HL-60 (cell line): ENCODE measurements around the gene JAGN1.

Source experiments
- DNase-seq, 2 experiments: peaks; one replicate each; pipeline ENCODE4 v3.0.0-alpha.2; 2010 to 2020; ENCODE audit warnings: low read depth in 1 of 2, low spot score in 1 of 2
- H3K27ac ChIP-seq: fragments of 250-450 bp; sonication (Bioruptor Pico); replicated peaks from 2 replicates; pipeline ENCODE4 v1.5.1; 2020; ENCODE audit warnings: mild to moderate bottlenecking, moderate library complexity
- H3K27me3 ChIP-seq: fragments of 250-450 bp; sonication (Bioruptor Pico); 2 replicates; pipeline ENCODE4 v1.5.1; 2021; ENCODE audit warnings: mild to moderate bottlenecking, moderate library complexity; ENCODE audit not compliant: insufficient read depth, poor library complexity, severe bottlenecking
- H3K4me3 ChIP-seq: replicated peaks from 2 replicates; pipeline ENCODE4 v1.5.1; 2011; ENCODE audit warnings: mild to moderate bottlenecking, control low read depth, low read length; ENCODE audit not compliant: insufficient read depth
- CTCF ChIP-seq: IDR thresholded peaks from one replicate; pipeline ENCODE4 v1.5.1; 2011; ENCODE audit warnings: low read length, control low read depth, inconsistent platforms; ENCODE audit not compliant: insufficient read depth
- GABPA ChIP-seq: IDR thresholded peaks from 2 replicates; pipeline ENCODE4 v1.6.1; 2012; ENCODE audit warnings: low read depth
- POLR2AphosphoS5 ChIP-seq: IDR thresholded peaks from 2 replicates; pipeline ENCODE4 v1.6.1; 2012; ENCODE audit warnings: low read depth
- REST ChIP-seq: IDR thresholded peaks from 2 replicates; pipeline ENCODE4 v1.6.1; 2012; ENCODE audit warnings: low read depth; ENCODE audit not compliant: insufficient replicate concordance
- SPI1 ChIP-seq: IDR thresholded peaks from 2 replicates; pipeline ENCODE4 v1.6.1; 2012; ENCODE audit warnings: low read depth, mild to moderate bottlenecking, borderline replicate concordance

Gene JAGN1

GRCh38 chr3:9886328-9886727, 4.1 kb upstream of the JAGN1 start:
- no peak for TF ChIP-seq GABPA
- TF ChIP-seq POLR2AphosphoS5: no peak
- no peak for TF ChIP-seq SPI1
- TF ChIP-seq CTCF: no peak
- TF ChIP-seq REST: no peak

GRCh38 chr3:9887480-9887879, 2.9 kb upstream of the JAGN1 start:
- Histone ChIP-seq H3K27ac (no peak overlapping the region), H3K4me3 (no peak overlapping the region), H3K27me3 (no peaks in the 10 kb centered on the region)
- DNase-seq: no peak
- TF ChIP-seq GABPA (no peak), POLR2AphosphoS5 (no peak), CTCF (no peak), SPI1 (peak; percentile 93)

More at GRCh38 chr3:9886328-9886727, 4.1 kb upstream of the JAGN1 start:
- Histone ChIP-seq H3K27ac (no peak overlapping the region), H3K27me3 (no peaks in the 10 kb centered on the region), H3K4me3 (no peak overlapping the region)
- DNase-seq: no peak

- no peak overlapping the region for H3K4me3 ChIP-seq
- DNase-seq: no peak
- TF ChIP-seq SPI1 (no peak), POLR2AphosphoS5 (no peak), CTCF (no peak), REST (no peak), GABPA (no peak)
- H3K27me3 ChIP-seq: no peaks in the 10 kb centered on the region
- no peak overlapping the region for H3K27ac ChIP-seq
These were observed 1.9 kb upstream of the JAGN1 start for GRCh38 chr3:9888540-9888939.

- no peak for DNase-seq
- TF ChIP-seq GABPA (no peak), CTCF (no peak), REST (no peak), POLR2AphosphoS5 (no peak)
- H3K27me3 ChIP-seq: no peaks in the 10 kb centered on the region
- no peak overlapping the region for H3K4me3 ChIP-seq
- no peak overlapping the region; the same call in 1 of the 2 replicates for H3K27ac ChIP-seq
These were observed 1.0 kb upstream of the JAGN1 start for GRCh38 chr3:9889405-9889804.
